ENCODE measurements around the gene PLA2G2E. TPM values are rescaled to one million over a fixed set of nuclear protein-coding genes. Genes with fewer than 3 reads are reported as not detected.
"Not testable (repeated sequence)": the region's sequence is repeated elsewhere in the genome, so short reads cannot be mapped to it uniquely, and the experiment has no call there.

PLA2G2E gene
- total and polyA plus RNA-seq, 10 donors, result not detected

- Histone ChIP-seq H3K27ac (no peak overlapping the region), H3K27me3 (replicated peaks in 1 of 7) (no peaks in the 10 kb centered on the region), H3K36me3 (peaks cover 0 to 20% (median 0%) of the 10 kb centered on the region in 6 donors), H3K4me3 (no peak overlapping the region), H3K4me1 (peaks cover 12 to 47% (median 28%) of the 10 kb centered on the region in 6 donors), H3K9me3 (no peaks in the 10 kb centered on the region)
- TF ChIP-seq, protein P1, sequence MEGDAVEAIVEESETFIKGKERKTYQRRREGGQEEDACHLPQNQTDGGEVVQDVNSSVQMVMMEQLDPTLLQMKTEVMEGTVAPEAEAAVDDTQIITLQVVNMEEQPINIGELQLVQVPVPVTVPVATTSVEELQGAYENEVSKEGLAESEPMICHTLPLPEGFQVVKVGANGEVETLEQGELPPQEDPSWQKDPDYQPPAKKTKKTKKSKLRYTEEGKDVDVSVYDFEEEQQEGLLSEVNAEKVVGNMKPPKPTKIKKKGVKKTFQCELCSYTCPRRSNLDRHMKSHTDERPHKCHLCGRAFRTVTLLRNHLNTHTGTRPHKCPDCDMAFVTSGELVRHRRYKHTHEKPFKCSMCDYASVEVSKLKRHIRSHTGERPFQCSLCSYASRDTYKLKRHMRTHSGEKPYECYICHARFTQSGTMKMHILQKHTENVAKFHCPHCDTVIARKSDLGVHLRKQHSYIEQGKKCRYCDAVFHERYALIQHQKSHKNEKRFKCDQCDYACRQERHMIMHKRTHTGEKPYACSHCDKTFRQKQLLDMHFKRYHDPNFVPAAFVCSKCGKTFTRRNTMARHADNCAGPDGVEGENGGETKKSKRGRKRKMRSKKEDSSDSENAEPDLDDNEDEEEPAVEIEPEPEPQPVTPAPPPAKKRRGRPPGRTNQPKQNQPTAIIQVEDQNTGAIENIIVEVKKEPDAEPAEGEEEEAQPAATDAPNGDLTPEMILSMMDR (IDR thresholded peaks at IDR 0.05 in 8 of 11, conservative IDR thresholded peaks at IDR 0.05 in 3 of 11), result no peak
- no peak for TF ChIP-seq POLR2AphosphoS5 (IDR thresholded peaks at IDR 0.05)
- TF ChIP-seq POLR2A (IDR thresholded peaks at IDR 0.05), result no peak
- 73 to 86% (median 82%) methylated on average over 2 of the region's 2 CpGs for WGBS, 5 donors
- intact Hi-C loops (cut with DNase I; ENCODE audit: low total_unique reads), result no loop called here
- no peak for DNase-seq
Observed at GRCh38 chr1:19885821-19886220, 37.6 kb downstream of the PLA2G2E start.

DNA sequence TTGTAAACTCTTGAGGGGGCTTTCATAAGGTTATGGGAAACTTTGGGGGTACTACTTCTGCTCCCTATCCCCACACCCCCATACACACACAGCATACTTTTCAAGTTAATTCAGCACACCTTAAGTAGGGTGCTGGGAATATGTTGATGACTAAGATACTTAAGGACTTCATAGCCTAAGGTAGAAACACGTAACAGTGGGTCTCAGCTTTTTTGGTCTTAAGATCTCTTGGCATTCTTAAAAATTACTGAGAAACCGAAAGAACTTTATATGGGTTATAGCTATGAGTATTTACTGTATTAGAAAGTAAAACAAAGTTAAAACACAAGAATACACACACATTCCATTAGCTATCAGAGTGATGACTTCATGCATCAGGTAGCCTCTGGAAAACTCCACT, 39.1 kb downstream of the PLA2G2E start:
- H3K4me3 ChIP-seq, result no peak overlapping the region
- peaks cover 12 to 47% (median 28%) of the 10 kb centered on the region in 6 donors for H3K4me1 ChIP-seq
- 89 to 93% (median 90%) methylated on average over 2 of the region's 2 CpGs for WGBS, 5 donors
- H3K27me3 ChIP-seq (replicated peaks in 1 of 7), result peaks cover 0 to 8% (median 0%) of the 10 kb centered on the region in 7 donors
- no peak overlapping the region for H3K27ac ChIP-seq
- DNase-seq, result no peak
- intact Hi-C loops (cut with DNase I; ENCODE audit: low total_unique reads), result loop anchor here (5.0 kb wide), 1 partner anchor 122 kb away; no protein-coding TSS in a partner anchor
- H3K36me3 ChIP-seq, result peaks cover 0 to 13% (median 0%) of the 10 kb centered on the region in 6 donors
- TF ChIP-seq POLR2AphosphoS5 (IDR thresholded peaks at IDR 0.05) (no peak), POLR2A (IDR thresholded peaks at IDR 0.05) (no peak)
- TF ChIP-seq, protein P1 (IDR thresholded peaks at IDR 0.05 in 8 of 11, conservative IDR thresholded peaks at IDR 0.05 in 3 of 11), result no peak
- H3K9me3 ChIP-seq, result no peaks in the 10 kb centered on the region

GRCh38 chr1:19882111-19883071, 41.0 kb downstream of the PLA2G2E start, which contains the start of gene OTUD3:
TSS of gene OTUD3 (plus strand) at chr1:19882395. CDS start at chr1:19882514, 119 bp downstream.
- intact Hi-C loops (cut with DNase I; ENCODE audit: low total_unique reads), result loop anchor here (5.0 kb wide), 1 partner anchor 120 kb away; no protein-coding TSS in a partner anchor
- H3K9me3 ChIP-seq, result no peaks in the 10 kb centered on the region
- peaks cover 12 to 39% (median 28%) of the 10 kb centered on the region in 6 donors for H3K4me1 ChIP-seq
- H3K4me3 ChIP-seq, result peak within 1 kb of the TSS; percentile 74 to 97 (median 90)
- peaks cover 0 to 23% (median 0%) of the 10 kb centered on the region in 7 donors for H3K27me3 ChIP-seq (replicated peaks in 1 of 7)
- DNase-seq, result peak; percentile 98
- peaks cover 0 to 4% (median 0%) of the 10 kb centered on the region in 6 donors for H3K36me3 ChIP-seq
- H3K27ac ChIP-seq, result peak within 1 kb of the TSS; percentile 89 to 94 (median 91)
- WGBS, 5 donors, result 0 to 1% (median 0%) methylated on average over 53 to 97 of the region's 97 CpGs
- TF ChIP-seq POLR2AphosphoS5 (IDR thresholded peaks at IDR 0.05) (peak; percentile 91 to 96 (median 95)), POLR2A (IDR thresholded peaks at IDR 0.05) (peak in 1 of 3 donors; percentile 60)
- TF ChIP-seq, protein P1 (IDR thresholded peaks at IDR 0.05 in 8 of 11, conservative IDR thresholded peaks at IDR 0.05 in 3 of 11), result peak; percentile 92 to 98 (median 96)

- intact Hi-C loops (cut with DNase I; ENCODE audit: low total_unique reads), result loop anchor here (5.0 kb wide), 1 partner anchor 119 kb away; no protein-coding TSS in a partner anchor
- H3K36me3 ChIP-seq, DNase-seq, H3K9me3 ChIP-seq, H3K4me3 ChIP-seq, H3K27ac ChIP-seq: not testable (repeated sequence)
- peaks cover 0 to 39% (median 0%) of the 10 kb centered on the region in 7 donors for H3K27me3 ChIP-seq (replicated peaks in 1 of 7)
- 74 to 88% (median 84%) methylated on average over 5 of the region's 5 CpGs for WGBS, 5 donors
- H3K4me1 ChIP-seq, result peaks cover 12 to 36% (median 28%) of the 10 kb centered on the region in 6 donors
Observed at GRCh38 chr1:19880841-19881240, 42.6 kb downstream of the PLA2G2E start.

Data from spleen (tissue), 11 donors.